Suprapubic skin (tissue), 3 donors: ENCODE results near the gene NCOA1.

Experiments
- CTCF ChIP-seq, 2 donors: fragments of 200-600 bp in 1 of 2; fragments of 450-650 bp in 1 of 2; sonication (generic) in 1 of 2; IDR thresholded peaks; one replicate each; pipeline ENCODE4 v1.5.1; 2016 to 2019; ENCODE audit warnings: antibody characterized with exemption in 2 of 2, mild to moderate bottlenecking in 1 of 2, moderate library complexity in 1 of 2
- POLR2AphosphoS5 ChIP-seq, 3 donors: sonication (generic); formaldehyde crosslinking; IDR thresholded peaks; one replicate each; pipeline ENCODE4 v1.6.1; 2017; ENCODE audit warnings: antibody characterized with exemption in 3 of 3

- TF ChIP-seq CTCF (IDR thresholded peaks at IDR 0.05) (no peak), POLR2AphosphoS5 (IDR thresholded peaks at IDR 0.05) (no peak)
These were observed 36.5 kb downstream of the NCOA1 start for GRCh38 chr2:24527536-24527935.
